PC-3 (cell line): ENCODE results near the gene SLC10A7.

ENCODE experiments used
- CTCF ChIP-seq: fragments of 300-600 bp; sonication (generic); conservative IDR thresholded peaks from 2 replicates; pipeline ENCODE4 v1.5.1; 2017; ENCODE audit warnings: antibody characterized with exemption, low read depth, mild to moderate bottlenecking, low read length
- EZH2 ChIP-seq: fragments of 300-600 bp; sonication (generic); IDR thresholded peaks from one replicate; pipeline ENCODE4 v1.6.1; 2017; ENCODE audit warnings: antibody characterized with exemption, mild to moderate bottlenecking, low read length; ENCODE audit not compliant: unreplicated experiment
- EZH2phosphoT487 ChIP-seq: fragments of 300-600 bp; sonication (generic); IDR thresholded peaks from 2 replicates; pipeline ENCODE4 v1.6.1; 2018; ENCODE audit warnings: mild to moderate bottlenecking, antibody characterized with exemption, low read length, borderline replicate concordance

- TF ChIP-seq CTCF, result no peak
- no peak for TF ChIP-seq EZH2
- TF ChIP-seq EZH2phosphoT487, result no peak
These were observed 13.4 kb downstream of the SLC10A7 start for GRCh38 chr4:146508229-146508939.
